Measurements from ENCODE around the gene LAMA1.

GRCh38 chr18:7020995-7021777 is 96.4 kb downstream of the LAMA1 start:
- no peak for TF ChIP-seq CTCF (IDR thresholded peaks at IDR 0.05; ENCODE audit: low read length)
- no peak for TF ChIP-seq EZH2 (optimal IDR thresholded peaks at IDR 0.05; ENCODE audit: low read depth, low read length)

All from MM.1S (cell line).